A549 (cell line): ENCODE measurements around the gene FBXO21.

Experiments
- CTCF ChIP-seq: fragments of >200 bp; sonication (Bioruptor Twin); formaldehyde crosslinking; IDR thresholded peaks from 3 replicates; pipeline ENCODE4 v1.5.1; 2016
- FOSB ChIP-seq: fragments of 250-450 bp; sonication (Bioruptor Pico); IDR thresholded peaks from 2 replicates; pipeline ENCODE4 v1.5.0; 2020; ENCODE audit warnings: mild to moderate bottlenecking, moderate library complexity
- HES2 ChIP-seq: fragments of >200 bp; sonication (Bioruptor Twin); formaldehyde crosslinking; IDR thresholded peaks from 2 replicates; pipeline ENCODE4 v1.6.1; 2016
- HOXA7 ChIP-seq: fragments of 250-450 bp; sonication (Bioruptor Pico); IDR thresholded peaks from 2 replicates; pipeline ENCODE4 v1.5.0; 2020; ENCODE audit warnings: mild to moderate bottlenecking, moderate library complexity
- MAZ ChIP-seq: fragments of 150-350 bp; IDR thresholded peaks from 2 replicates; pipeline ENCODE4 v1.6.1; 2014; ENCODE audit warnings: antibody characterized with exemption, low read depth, low read length, borderline replicate concordance
- POLR2A ChIP-seq: IDR thresholded peaks from 2 replicates; pipeline ENCODE4 v1.6.1; 2012; ENCODE audit warnings: mild to moderate bottlenecking, low read length
- RCOR1 ChIP-seq: fragments of 150-350 bp; IDR thresholded peaks from 2 replicates; pipeline ENCODE4 v1.6.1; 2014; ENCODE audit warnings: antibody characterized with exemption, low read length, low read depth
- REST ChIP-seq: fragments of 200-600 bp; sonication (generic); IDR thresholded peaks from 2 replicates; pipeline ENCODE4 v1.6.1; 2016; ENCODE audit warnings: antibody characterized with exemption, mild to moderate bottlenecking, moderate library complexity
- RFX5 ChIP-seq: fragments of 450-650 bp; IDR thresholded peaks from 2 replicates; pipeline ENCODE4 v1.7.1; 2014; ENCODE audit warnings: antibody characterized with exemption, mild to moderate bottlenecking, moderate library complexity

GRCh38 chr12:117120787-117121186, 69.5 kb downstream of the FBXO21 start:
- no peak for TF ChIP-seq HES2
- no peak for TF ChIP-seq CTCF
- TF ChIP-seq POLR2A: no peak
- no peak for TF ChIP-seq REST
- TF ChIP-seq FOSB (CRISPR knock-in tag): no peak
- TF ChIP-seq RFX5: no peak
- no peak for TF ChIP-seq MAZ
- no peak for TF ChIP-seq HOXA7 (CRISPR knock-in tag)
- no peak for TF ChIP-seq RCOR1
